Stimulated activated memory B cell treated with anti-CD40 and anti-IgM and Interleukin-4, amounts not matched to agents 10 μg/mL and 1 μg/mL and 100 μg/mL, for 72 hours (primary cell): ENCODE results near the gene RPL38.

Source experiments
- ATAC-seq: fragments of 150-1000 bp; cut with Tn5 transposase; 2 replicates; pipeline ENCODE4 v1.10.0; 2021
- H3K27ac Mint-ChIP-seq: one replicate; pipeline ENCODE4 v1.8.0; 2022; ENCODE audit warnings: mild to moderate bottlenecking, mixed read lengths
- H3K27me3 Mint-ChIP-seq: one replicate; pipeline ENCODE4 v1.8.0; 2022; ENCODE audit warnings: mixed read lengths
- H3K36me3 Mint-ChIP-seq: one replicate; pipeline ENCODE4 v1.8.0; 2022; ENCODE audit warnings: mixed read lengths
- H3K4me1 Mint-ChIP-seq: one replicate; pipeline ENCODE4 v1.8.0; 2022; ENCODE audit warnings: mixed read lengths
- H3K4me3 Mint-ChIP-seq: one replicate; pipeline ENCODE4 v1.8.0; 2022; ENCODE audit warnings: mild to moderate bottlenecking, moderate library complexity, mixed read lengths
- H3K9me3 Mint-ChIP-seq: one replicate; pipeline ENCODE4 v1.8.0; 2022; ENCODE audit warnings: mixed read lengths

The RPL38 gene

DNA sequence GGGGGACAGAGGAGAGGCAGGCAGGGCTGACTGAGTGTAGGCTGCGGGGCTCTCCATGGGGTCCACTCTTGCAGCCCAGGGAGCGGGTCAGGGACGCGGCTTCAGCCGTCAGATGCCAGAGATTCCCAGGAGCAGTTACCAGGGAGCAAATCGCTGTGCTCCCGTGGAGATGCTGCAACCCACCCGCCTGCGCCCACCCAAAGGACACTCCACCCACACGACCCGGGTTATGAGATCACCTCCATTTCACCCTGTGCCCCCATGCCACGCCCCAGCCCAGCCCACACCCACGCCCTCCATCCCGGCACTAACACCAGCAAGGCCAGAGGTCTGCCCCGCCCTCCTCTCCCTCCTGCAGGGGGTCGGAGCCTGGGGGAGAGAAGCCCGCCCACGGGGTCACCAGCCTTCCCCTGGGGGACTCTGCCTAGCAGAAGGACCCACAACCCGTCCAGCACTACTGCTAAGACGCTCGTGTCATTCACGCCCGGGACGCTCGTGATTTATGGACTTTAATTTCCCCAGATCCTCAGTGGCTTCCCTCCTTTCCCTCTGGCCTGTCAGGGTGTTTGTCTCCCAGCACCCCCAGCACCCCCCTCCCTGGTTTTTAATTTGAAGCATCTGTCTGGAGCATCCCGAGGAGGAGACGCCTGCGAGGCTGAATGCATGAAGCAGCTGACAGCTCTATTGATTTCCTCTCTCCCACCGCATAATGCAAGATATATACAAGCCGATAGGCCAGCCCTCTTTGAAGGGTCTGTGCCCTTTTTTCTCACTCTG lies 6.7 kb upstream of the RPL38 start:
- Mint-ChIP-seq H3K4me1 (peaks cover 24% of the 10 kb centered on the region), H3K9me3 (no peaks in the 10 kb centered on the region), H3K4me3 (no peak overlapping the region), H3K27ac (no peak overlapping the region), H3K36me3 (no peaks in the 10 kb centered on the region), H3K27me3 (peaks cover 94% of the 10 kb centered on the region)
- no peak for ATAC-seq

- Mint-ChIP-seq H3K9me3 (no peaks in the 10 kb centered on the region), H3K4me3 (no peak overlapping the region), H3K27me3 (peaks cover 96% of the 10 kb centered on the region), H3K27ac (no peak overlapping the region), H3K4me1 (peaks cover 29% of the 10 kb centered on the region), H3K36me3 (no peaks in the 10 kb centered on the region)
- no peak for ATAC-seq
These were observed 5.7 kb upstream of the RPL38 start for GRCh38 chr17:74197801-74198200.

GRCh38 chr17:74198694-74199093 lies 4.8 kb upstream of the RPL38 start:
- ATAC-seq: no peak
- peak overlapping the region; percentile 72 for H3K27ac Mint-ChIP-seq
- H3K9me3 Mint-ChIP-seq: no peaks in the 10 kb centered on the region
- H3K36me3 Mint-ChIP-seq: peaks cover 4% of the 10 kb centered on the region
- peaks cover 90% of the 10 kb centered on the region for H3K27me3 Mint-ChIP-seq
- H3K4me1 Mint-ChIP-seq: peaks cover 33% of the 10 kb centered on the region
- H3K4me3 Mint-ChIP-seq: peak overlapping the region; percentile 64

DNA sequence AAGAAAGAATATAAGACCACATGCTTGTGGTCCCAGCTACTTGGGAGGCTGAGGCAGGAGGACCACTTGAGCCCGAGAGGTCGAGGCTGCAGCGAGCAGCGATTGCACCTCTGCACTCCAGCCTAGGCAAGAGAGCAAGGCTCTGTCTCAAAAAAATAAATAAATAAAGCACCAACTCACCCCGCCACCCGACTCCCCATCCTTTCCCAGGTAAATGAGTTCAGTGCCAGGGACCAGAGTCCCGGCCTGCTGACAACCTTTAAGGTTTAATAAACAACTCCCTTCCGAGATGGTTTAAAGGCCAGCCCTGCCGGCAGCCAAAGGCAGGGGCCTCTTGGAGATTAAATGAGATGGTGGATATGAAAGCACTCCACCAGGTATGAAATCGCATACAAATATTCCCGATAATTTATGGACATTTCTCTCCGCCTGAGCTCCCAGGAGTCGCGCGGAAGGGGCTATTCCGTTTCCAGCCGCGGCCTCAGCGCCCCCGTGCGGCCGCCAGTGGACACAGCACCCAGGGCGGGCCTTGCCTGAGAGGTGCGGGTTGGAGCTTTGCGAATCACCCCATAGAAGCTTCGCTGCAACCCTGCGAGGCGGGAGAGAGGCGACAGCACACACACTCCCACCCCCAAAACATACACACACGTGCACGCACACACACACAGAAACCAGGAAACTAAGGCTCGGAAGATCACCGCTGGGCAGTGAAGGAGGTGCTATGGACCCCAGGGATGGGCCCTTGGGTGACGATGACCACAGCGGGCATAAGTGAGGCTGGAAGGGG lies 4.0 kb upstream of the RPL38 start:
- Mint-ChIP-seq H3K9me3 (no peaks in the 10 kb centered on the region), H3K27ac (peak overlapping the region; percentile 72), H3K27me3 (peaks cover 82% of the 10 kb centered on the region), H3K36me3 (peaks cover 6% of the 10 kb centered on the region), H3K4me3 (no peak overlapping the region), H3K4me1 (peaks cover 34% of the 10 kb centered on the region)
- no peak for ATAC-seq

- Mint-ChIP-seq H3K4me3 (no peak overlapping the region), H3K36me3 (peaks cover 10% of the 10 kb centered on the region), H3K9me3 (no peaks in the 10 kb centered on the region), H3K4me1 (peaks cover 39% of the 10 kb centered on the region), H3K27me3 (peaks cover 76% of the 10 kb centered on the region), H3K27ac (no peak overlapping the region)
- no peak for ATAC-seq
These were observed 3.4 kb upstream of the RPL38 start for GRCh38 chr17:74200112-74200511.

- Mint-ChIP-seq H3K9me3 (no peaks in the 10 kb centered on the region), H3K27me3 (peaks cover 65% of the 10 kb centered on the region), H3K36me3 (peaks cover 17% of the 10 kb centered on the region), H3K27ac (no peak overlapping the region), H3K4me1 (peaks cover 49% of the 10 kb centered on the region), H3K4me3 (no peak overlapping the region)
- ATAC-seq: no peak
These were observed 2.2 kb upstream of the RPL38 start for GRCh38 chr17:74201250-74201649.

GRCh38 chr17:74201948-74202347 lies 1.5 kb upstream of the RPL38 start:
- no peak overlapping the region for H3K4me3 Mint-ChIP-seq
- no peak overlapping the region for H3K27ac Mint-ChIP-seq
- peaks cover 22% of the 10 kb centered on the region for H3K36me3 Mint-ChIP-seq
- no peaks in the 10 kb centered on the region for H3K9me3 Mint-ChIP-seq
- peaks cover 53% of the 10 kb centered on the region for H3K4me1 Mint-ChIP-seq
- no peak for ATAC-seq
- peaks cover 58% of the 10 kb centered on the region for H3K27me3 Mint-ChIP-seq

- Mint-ChIP-seq H3K27me3 (peaks cover 49% of the 10 kb centered on the region), H3K36me3 (peaks cover 25% of the 10 kb centered on the region), H3K9me3 (no peaks in the 10 kb centered on the region), H3K27ac (peak overlapping the region; percentile 94), H3K4me1 (peaks cover 58% of the 10 kb centered on the region), H3K4me3 (peak overlapping the region; percentile 100)
- ATAC-seq: no peak
These were observed 540 bp upstream of the RPL38 start for GRCh38 chr17:74202938-74203337.

- H3K27ac Mint-ChIP-seq: peak overlapping the region; percentile 94
- H3K4me1 Mint-ChIP-seq: peaks cover 59% of the 10 kb centered on the region
- ATAC-seq: no peak
- peaks cover 36% of the 10 kb centered on the region for H3K27me3 Mint-ChIP-seq
- peak overlapping the region; percentile 100 for H3K4me3 Mint-ChIP-seq
- peaks cover 38% of the 10 kb centered on the region for H3K36me3 Mint-ChIP-seq
- no peaks in the 10 kb centered on the region for H3K9me3 Mint-ChIP-seq
These were observed 996 bp downstream of the RPL38 start for GRCh38 chr17:74204474-74204873.

DNA sequence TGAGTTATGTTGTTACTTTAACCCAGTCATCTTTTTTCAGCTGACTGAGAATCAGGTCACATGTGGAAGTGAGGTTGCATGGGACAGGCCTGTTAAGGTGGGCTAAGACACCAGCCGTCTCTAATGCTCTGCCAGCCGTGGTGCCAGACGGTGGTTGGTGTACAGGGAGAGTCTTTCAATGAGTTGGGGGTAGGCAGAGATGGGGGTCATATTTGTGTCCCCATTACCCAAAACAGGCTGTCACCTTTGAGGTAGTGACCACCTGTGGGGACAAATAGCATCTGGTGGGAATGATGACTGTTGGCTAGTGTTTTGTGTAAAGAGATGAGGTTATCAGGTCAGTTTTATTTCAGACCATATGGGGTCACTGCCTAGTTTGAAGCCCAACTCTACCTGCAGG lies 1.8 kb downstream of the RPL38 start:
- H3K27ac Mint-ChIP-seq: peak overlapping the region; percentile 94
- no peak for ATAC-seq
- H3K27me3 Mint-ChIP-seq: peaks cover 28% of the 10 kb centered on the region
- H3K4me3 Mint-ChIP-seq: peak overlapping the region; percentile 61
- no peaks in the 10 kb centered on the region for H3K9me3 Mint-ChIP-seq
- H3K36me3 Mint-ChIP-seq: peaks cover 43% of the 10 kb centered on the region
- peaks cover 53% of the 10 kb centered on the region for H3K4me1 Mint-ChIP-seq

GRCh38 chr17:74206332-74206818 lies 2.9 kb downstream of the RPL38 start:
- peak overlapping the region; percentile 15 for H3K4me3 Mint-ChIP-seq
- H3K27me3 Mint-ChIP-seq: peaks cover 17% of the 10 kb centered on the region
- peaks cover 48% of the 10 kb centered on the region for H3K36me3 Mint-ChIP-seq
- peak overlapping the region; percentile 1 for H3K27ac Mint-ChIP-seq
- no peak for ATAC-seq
- H3K4me1 Mint-ChIP-seq: peaks cover 59% of the 10 kb centered on the region
- no peaks in the 10 kb centered on the region for H3K9me3 Mint-ChIP-seq

DNA sequence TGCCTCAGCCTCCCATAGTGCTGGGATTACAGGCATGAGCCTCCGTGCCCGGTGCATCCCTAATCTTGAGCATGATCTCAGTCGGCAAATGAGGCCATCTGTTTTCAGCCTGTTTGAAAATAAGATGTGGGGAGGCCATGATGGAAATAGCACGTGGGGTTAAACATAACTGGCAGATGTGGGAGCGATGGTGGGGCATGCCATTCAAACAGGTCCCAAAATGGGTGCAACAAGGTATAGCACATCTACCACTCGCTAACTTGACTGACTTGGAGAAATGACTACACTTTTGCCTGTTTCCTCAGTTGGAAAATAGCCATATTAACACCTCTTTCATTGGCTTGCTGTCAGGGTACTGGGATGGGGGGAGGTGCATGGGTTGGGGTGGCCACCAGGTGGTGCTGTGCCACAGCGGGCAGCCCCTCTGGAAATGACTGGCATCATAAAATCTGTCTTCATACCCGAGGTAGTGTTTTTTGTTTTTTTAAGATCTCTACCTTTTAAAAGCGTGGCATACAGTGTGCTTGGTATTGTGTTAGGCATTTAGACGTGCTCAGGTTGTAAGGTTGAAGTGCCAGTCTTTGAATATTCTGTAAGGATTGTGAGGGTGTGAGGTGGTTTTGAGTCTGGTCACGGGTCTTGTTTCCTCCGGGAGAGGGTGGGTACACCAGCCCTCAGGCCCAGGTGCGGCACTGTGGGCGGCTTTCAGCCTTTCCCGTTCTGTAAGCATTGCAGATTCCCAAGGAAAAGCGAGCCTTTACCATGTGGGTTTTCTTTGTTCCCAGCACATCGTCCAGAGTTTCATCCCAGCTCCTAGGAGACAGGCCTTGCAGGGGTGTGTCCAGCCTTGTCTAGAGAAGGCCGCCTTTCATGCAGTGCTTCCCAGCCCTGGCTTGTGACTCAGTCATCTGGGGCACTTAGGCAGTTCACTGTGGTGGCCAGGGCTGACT lies 7.0 kb downstream of the RPL38 start:
- peaks cover 75% of the 10 kb centered on the region for H3K4me1 Mint-ChIP-seq
- peak overlapping the region; percentile 34 for H3K27ac Mint-ChIP-seq
- H3K9me3 Mint-ChIP-seq: no peaks in the 10 kb centered on the region
- peak overlapping the region; percentile 52 for H3K4me3 Mint-ChIP-seq
- no peaks in the 10 kb centered on the region for H3K27me3 Mint-ChIP-seq
- ATAC-seq: peak; percentile 67
- peaks cover 34% of the 10 kb centered on the region for H3K36me3 Mint-ChIP-seq

GRCh38 chr17:74211141-74211911 lies 7.8 kb downstream of the RPL38 start:
- no peak for ATAC-seq
- Mint-ChIP-seq H3K36me3 (peaks cover 30% of the 10 kb centered on the region), H3K27me3 (no peaks in the 10 kb centered on the region), H3K4me3 (peak overlapping the region; percentile 78), H3K4me1 (peaks cover 76% of the 10 kb centered on the region), H3K9me3 (no peaks in the 10 kb centered on the region), H3K27ac (peak overlapping the region; percentile 69)

DNA sequence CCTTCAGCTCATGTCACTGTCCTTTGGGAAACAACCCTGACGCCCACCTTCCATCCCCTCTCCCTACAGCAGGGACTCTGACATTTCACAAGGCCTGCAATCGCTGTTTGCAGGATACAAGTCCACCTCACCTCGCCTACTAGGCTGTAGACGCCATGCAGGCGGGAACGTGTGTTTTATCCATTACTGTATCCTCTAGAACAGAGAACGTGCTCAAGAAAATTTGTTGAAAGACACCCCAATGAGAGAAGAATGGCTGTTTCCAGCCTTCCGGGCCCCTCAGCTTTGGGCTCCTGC lies 8.4 kb downstream of the RPL38 start:
- Mint-ChIP-seq H3K4me3 (peak overlapping the region; percentile 78), H3K9me3 (no peaks in the 10 kb centered on the region), H3K4me1 (peaks cover 77% of the 10 kb centered on the region), H3K27me3 (no peaks in the 10 kb centered on the region), H3K27ac (peak overlapping the region; percentile 69), H3K36me3 (peaks cover 30% of the 10 kb centered on the region)
- no peak for ATAC-seq
